Heart left ventricle (tissue), 16 donors: Measurements from ENCODE around the gene FADS6. TPM values are rescaled to one million over a fixed set of nuclear protein-coding genes. Genes with fewer than 3 reads are reported as not detected.

Experiments
- ATAC-seq, 4 donors: fragments of 200-7000 bp; cut with Tn5 transposase; one replicate each; pipeline ENCODE4 v1.9.1; 2020 to 2022; ENCODE audit warnings: moderate library complexity in 4 of 4, mild to moderate bottlenecking in 3 of 4, moderate number of reproducible peaks in 1 of 4
- DNase-seq, 5 donors: peaks; one replicate each; pipeline ENCODE4 v3.0.0-alpha.2; 2020
- H3K27ac ChIP-seq, 12 donors: fragments of 200-600 bp; sonication (generic) in 4 of 12; one replicate each; pipeline versions ENCODE4 v1.5.0 to v1.8.0; 2016 to 2022; ENCODE audit warnings: mild to moderate bottlenecking in 2 of 12
- H3K27me3 ChIP-seq, 9 donors: fragments of 200-600 bp; sonication (generic) in 2 of 9; one replicate each; pipeline versions ENCODE4 v1.5.1 to v1.8.0; 2016 to 2022; ENCODE audit warnings: mild to moderate bottlenecking in 3 of 9
- H3K36me3 ChIP-seq, 9 donors: fragments of 200-600 bp; sonication (generic) in 2 of 9; one replicate each; pipeline versions ENCODE4 v1.5.0 to v1.8.0; 2018 to 2022; ENCODE audit warnings: mild to moderate bottlenecking in 2 of 9
- H3K4me1 ChIP-seq, 12 donors: fragments of 200-600 bp; sonication (generic) in 4 of 12; one replicate each; pipeline versions ENCODE4 v1.5.0 to v1.8.0; 2016 to 2022; ENCODE audit warnings: mild to moderate bottlenecking in 3 of 12
- H3K4me3 ChIP-seq, 12 donors: fragments of 200-600 bp; sonication (generic) in 4 of 12; one replicate each; pipeline versions ENCODE4 v1.5.0 to v1.8.0; 2017 to 2022; ENCODE audit warnings: mild to moderate bottlenecking in 9 of 12, moderate library complexity in 4 of 12
- H3K9me3 ChIP-seq, 12 donors: fragments of 200-600 bp; sonication (generic) in 4 of 12; one replicate each; pipeline versions ENCODE4 v1.5.0 to v1.8.0; 2016 to 2022; ENCODE audit warnings: mild to moderate bottlenecking in 1 of 12
- CTCF ChIP-seq, 12 donors: fragments of 200-600 bp; sonication (generic) in 4 of 12; IDR thresholded peaks; one replicate each; pipeline versions ENCODE4 v1.5.0 to v1.8.0; 2018 to 2022; ENCODE audit warnings: antibody characterized with exemption in 12 of 12, mild to moderate bottlenecking in 5 of 12
- POLR2A ChIP-seq, 2 donors: fragments of 450-650 bp; IDR thresholded peaks; one replicate each; pipeline ENCODE4 v1.6.1; 2017; ENCODE audit warnings: antibody characterized with exemption in 2 of 2, mild to moderate bottlenecking in 2 of 2, moderate library complexity in 2 of 2
- WGBS, 4 donors: extraction: QIAGEN DNeasy Blood & Tissue Kit in 2 of 4; methylation state at CpG; one replicate each; pipeline versions ENCODE4 v1.1.5 to v1.1.7; 2013 to 2018; 5-methylcytosine and 5-hydroxymethylcytosine counted together
- intact Hi-C, 10 donors: fragments of 100-400 bp; cut with DNase I; formaldehyde crosslinking; loops; one replicate each; pipeline versions ENCODE4 v1.11.1 to v1.14.2; 2022
- polyA plus RNA-seq, 2 donors: library from polyadenylated mRNA; stranded (reverse); fragments of 200-250 nt; gene quantifications; one replicate each; pipeline ENCODE4 v1.2.3, GENCODE V29; 2013
- total RNA-seq, 9 donors: library from RNA; depleted of rRNA in 2 of 9; stranded (reverse); fragments of >200 nt in 2 of 9; fragmentation: NEBNext Ultra II Directional in 3 of 9; extraction: Animal tissue kit (Norgen Biotek cat#: 25700) in 3 of 9; gene quantifications; one replicate each; pipeline versions ENCODE4 v1.1.0 to v1.2.4, GENCODE V29; 2016 to 2023
- donor health status: ischemic (EF 13 %, LVEDD 7.1; RV severe dilation, severe dysfunction).
- donor health status: healthy with polysubstance abuse.
- donor health status: DM: no; HTN: yes; CAD: no.
- donor health status: DM: no; HTN: no; CAD: no.
- donor health status: ischemic (EF 25% LVEDD 6.9; RV normal size, moderate dysfunction).
- donor health status: ischemic (EF 25% LVEDD 5.7; RV mildly dilated, moderate dysfunction).
- donor health status: healthy.
- donor health status: DM: yes; HTN: yes; CAD: no.
- donor health status: ischemic (EF 35%, LVEDD 5.7; RV mildly dilated, moderate dysfunction).
- donor health status: nonischemic (EF 11% LVEDD 7.7; RV severe dilation, severe dysfunction).
- donor health status: DM: yes; HTN: yes; CAD: no.
- donor health status: PGD.
- donor health status: ischemic (EF 29% LVEDD 5.4; RV normal size, mild dysfunction).
- donor health status: nonischemic (EF 23%, LVEDD 6.1; RV moderate dilation, normal function).

FADS6 gene
- total and polyA plus RNA-seq, 11 donors = not detected

DNA sequence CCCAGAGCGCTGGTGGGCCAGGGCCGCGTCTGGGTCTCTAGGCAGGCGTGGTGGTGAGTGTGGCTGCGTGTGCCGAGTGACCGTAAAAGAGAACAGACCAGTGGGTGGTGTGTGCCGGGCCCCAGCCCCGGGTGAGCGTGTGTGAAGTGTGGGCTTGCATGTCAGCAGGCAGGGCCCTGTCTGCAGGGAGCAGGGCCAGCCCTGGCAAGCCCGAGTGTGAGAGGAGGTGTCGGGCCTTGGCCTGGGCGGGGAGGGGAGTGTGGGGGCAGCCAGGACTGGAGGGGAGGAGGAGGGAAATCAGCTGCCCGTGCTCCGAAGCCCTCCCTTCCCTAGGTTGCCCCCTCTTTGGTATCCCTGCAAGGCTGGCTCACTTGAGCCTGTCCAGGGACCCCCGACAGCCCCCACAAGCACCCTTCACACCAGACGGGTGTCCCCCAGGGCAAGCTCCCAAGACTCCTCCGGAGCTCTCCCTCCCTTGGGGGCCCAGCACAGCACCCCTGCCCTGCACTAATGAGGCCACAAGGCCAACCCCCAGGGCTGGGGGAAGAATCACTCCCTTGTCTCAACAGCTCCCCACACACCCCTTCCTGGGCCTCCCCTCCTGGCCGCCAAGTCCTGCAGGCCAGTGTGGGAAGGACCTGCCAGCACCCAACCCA lies 27.7 kb upstream of the FADS6 start:
- ATAC-seq (peak in 2 of 4 donors; percentile 16 to 18), DNase-seq (peak in 1 of 5 donors; percentile 49)
- H3K36me3 ChIP-seq = no peaks in the 10 kb centered on the region
- H3K4me3 ChIP-seq = no peak overlapping the region
- H3K27ac ChIP-seq = no peak overlapping the region
- H3K4me1 ChIP-seq = peaks cover 0 to 40% (median 17%) of the 10 kb centered on the region in 12 donors
- 38 to 57% (median 50%) methylated on average over 17 to 19 of the region's 19 CpGs for WGBS, 4 donors
- H3K9me3 ChIP-seq = no peaks in the 10 kb centered on the region
- TF ChIP-seq CTCF (IDR thresholded peaks at IDR 0.05) (no peak), POLR2A (IDR thresholded peaks at IDR 0.05) (no peak)
- H3K27me3 ChIP-seq = peaks cover 23 to 78% (median 48%) of the 10 kb centered on the region in 9 donors
- intact Hi-C loops = no loop called here

- Histone ChIP-seq H3K36me3 (no peaks in the 10 kb centered on the region), H3K4me3 (no peak overlapping the region), H3K27me3 (peaks cover 19 to 74% (median 43%) of the 10 kb centered on the region in 9 donors), H3K9me3 (no peaks in the 10 kb centered on the region), H3K27ac (no peak overlapping the region), H3K4me1 (peaks cover 0 to 40% (median 17%) of the 10 kb centered on the region in 12 donors)
- ATAC-seq (no peak), DNase-seq (no peak)
- WGBS, 4 donors = 50 to 67% (median 56%) methylated on average over 5 to 6 of the region's 6 CpGs
- intact Hi-C loops = no loop called here
- TF ChIP-seq POLR2A (IDR thresholded peaks at IDR 0.05) (no peak), CTCF (IDR thresholded peaks at IDR 0.05) (no peak)
Measured at GRCh38 chr17:74920642-74921025, 27.2 kb upstream of the FADS6 start.

DNA sequence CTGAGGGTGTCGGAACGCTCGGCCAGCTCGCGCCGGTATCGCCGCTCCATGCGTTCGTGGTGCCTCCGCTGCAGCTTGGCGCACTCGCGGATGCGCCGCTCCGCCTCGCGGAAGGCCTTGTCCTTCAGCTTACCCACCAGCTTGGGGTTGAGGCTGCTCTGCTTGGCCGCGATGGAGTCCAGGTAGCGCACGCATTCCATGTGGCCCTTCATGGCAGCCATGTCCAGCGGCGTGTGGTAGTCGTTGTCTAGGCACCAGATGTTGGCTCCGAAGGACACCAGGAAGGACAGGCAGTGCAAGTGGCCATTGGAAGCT lies 26.8 kb upstream of the FADS6 start:
- intact Hi-C loops = no loop called here
- TF ChIP-seq POLR2A (IDR thresholded peaks at IDR 0.05) (no peak), CTCF (IDR thresholded peaks at IDR 0.05) (no peak)
- Histone ChIP-seq H3K27me3 (peaks cover 19 to 72% (median 39%) of the 10 kb centered on the region in 9 donors), H3K4me3 (no peak overlapping the region), H3K4me1 (peaks cover 0 to 40% (median 17%) of the 10 kb centered on the region in 12 donors), H3K9me3 (no peaks in the 10 kb centered on the region), H3K27ac (no peak overlapping the region), H3K36me3 (no peaks in the 10 kb centered on the region)
- DNase-seq = peak in 1 of 5 donors; percentile 58
- ATAC-seq = no peak
- 60 to 83% (median 76%) methylated on average over 4 to 27 of the region's 27 CpGs for WGBS, 4 donors

DNA sequence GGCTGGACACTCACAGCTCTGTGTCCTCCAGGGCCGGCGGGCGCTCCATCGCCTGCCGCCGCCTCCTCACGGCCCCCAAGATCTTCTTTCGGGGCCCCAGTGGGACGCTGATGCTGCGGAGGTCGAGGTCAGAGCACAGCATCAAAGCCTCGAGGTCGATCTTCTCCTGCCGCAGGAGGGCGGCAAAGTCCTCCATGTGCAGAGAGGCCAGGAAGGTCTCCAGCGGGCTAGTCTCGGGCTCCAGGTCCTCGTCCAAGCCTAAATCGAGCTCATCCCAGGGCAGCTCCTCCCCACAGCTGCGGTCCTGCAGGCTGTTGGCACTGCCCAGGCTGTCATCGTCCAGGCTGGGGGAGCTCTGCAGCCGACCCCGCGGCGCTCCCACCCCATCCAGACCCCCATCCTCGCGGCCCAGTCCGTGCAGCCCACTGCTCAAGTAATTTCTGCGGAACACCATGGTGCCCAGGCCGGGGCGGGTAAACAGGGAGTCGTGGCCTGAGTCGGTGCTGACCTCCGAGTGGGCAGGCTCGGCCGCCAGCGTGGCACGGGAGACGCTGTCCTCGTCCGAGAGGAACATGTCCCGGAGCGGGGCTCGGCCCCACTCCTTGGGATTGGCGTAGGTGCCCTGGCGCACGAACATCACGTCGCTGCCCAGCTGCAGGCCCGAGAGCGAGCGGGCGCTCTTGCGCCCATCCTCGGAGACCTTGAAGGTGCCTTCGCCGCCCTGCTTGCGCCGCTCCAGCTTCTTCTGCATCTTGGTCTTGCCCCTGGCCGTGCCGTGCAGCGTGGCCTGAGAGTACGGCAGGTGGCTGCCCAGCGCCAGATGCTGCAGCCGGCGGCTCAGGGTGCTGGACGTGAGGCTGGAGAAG lies 26.2 kb upstream of the FADS6 start:
- WGBS, 4 donors = 53 to 68% (median 64%) methylated on average over 58 to 67 of the region's 67 CpGs
- H3K27me3 ChIP-seq = peaks cover 16 to 66% (median 33%) of the 10 kb centered on the region in 9 donors
- peaks cover 0 to 38% (median 17%) of the 10 kb centered on the region in 12 donors for H3K4me1 ChIP-seq
- no peaks in the 10 kb centered on the region for H3K9me3 ChIP-seq
- peak in 1 of 5 donors; percentile 64 for DNase-seq
- ATAC-seq = peak in 2 of 4 donors; percentile 27 to 30
- no peak overlapping the region for H3K4me3 ChIP-seq
- TF ChIP-seq POLR2A (IDR thresholded peaks at IDR 0.05) = no peak
- peak in 5 of 12 donors; percentile 17 to 35 (median 30) for TF ChIP-seq CTCF (IDR thresholded peaks at IDR 0.05)
- H3K27ac ChIP-seq = no peak overlapping the region
- intact Hi-C loops = no loop called here
- H3K36me3 ChIP-seq = no peaks in the 10 kb centered on the region
